Ishikawa (cell line): Measurements from ENCODE around the gene APBA3.

Experiments
- CEBPB ChIP-seq: IDR thresholded peaks from 2 replicates; pipeline ENCODE4 v1.6.1; 2012
- EP300 ChIP-seq: IDR thresholded peaks from 2 replicates; pipeline ENCODE4 v1.6.1; 2012; ENCODE audit warnings: borderline replicate concordance
- NFIC ChIP-seq: IDR thresholded peaks from 2 replicates; pipeline ENCODE4 v1.6.1; 2012
- REST ChIP-seq: IDR thresholded peaks from 2 replicates; pipeline ENCODE4 v1.6.1; 2012; ENCODE audit warnings: low read depth, mild to moderate bottlenecking
- ZBTB7A ChIP-seq: IDR thresholded peaks from 2 replicates; pipeline ENCODE4 v1.6.1; 2012; ENCODE audit warnings: low read depth

GRCh38 chr19:3788996-3789778 is 27.7 kb upstream of the APBA3 start:
- no peak for TF ChIP-seq EP300
- TF ChIP-seq CEBPB = no peak
- no peak for TF ChIP-seq ZBTB7A
- TF ChIP-seq REST = no peak
- no peak for TF ChIP-seq NFIC
